Spleen (tissue), 7 donors: ENCODE measurements around the gene ARHGEF7.

Experiments
- CTCF ChIP-seq, 11 experiments: fragments of 200-600 bp in 7 of 11; fragments of 450-650 bp in 4 of 11; sonication (generic) in 4 of 11; IDR thresholded peaks in 8 of 11; conservative IDR thresholded peaks in 3 of 11; 1 replicate in 7 of 11; 2 replicates in 4 of 11; pipeline versions ENCODE4 v1.4.0 to v1.8.0; 2016 to 2021; ENCODE audit warnings: antibody characterized with exemption in 11 of 11, inconsistent platforms in 4 of 11, mild to moderate bottlenecking in 1 of 11
- POLR2A ChIP-seq, 3 donors: fragments of 450-650 bp; IDR thresholded peaks; one replicate each; pipeline ENCODE4 v1.5.1; 2017; ENCODE audit warnings: antibody characterized with exemption in 3 of 3, mild to moderate bottlenecking in 1 of 3
- POLR2AphosphoS5 ChIP-seq, 3 donors: sonication (generic); formaldehyde crosslinking; IDR thresholded peaks; one replicate each; pipeline ENCODE4 v1.5.1; 2017; ENCODE audit warnings: antibody characterized with exemption in 3 of 3
- donor health status: DM: no; HTN: no; CAD: no; lungs with moderate emphysema.
- donor health status: DM: no; HTN: no; CAD: no.
- donor health status: DM: no; HTN: no; CAD: no.

GRCh38 chr13:111335298-111335697 lies 220.2 kb downstream of the ARHGEF7 start:
- TF ChIP-seq POLR2A (IDR thresholded peaks at IDR 0.05) (no peak), CTCF (IDR thresholded peaks at IDR 0.05 in 8 of 11, conservative IDR thresholded peaks at IDR 0.05 in 3 of 11) (no peak), POLR2AphosphoS5 (IDR thresholded peaks at IDR 0.05) (no peak)
